NB4 (cell line): ENCODE measurements around the gene GLT8D2.

ENCODE experiments used
- DNase-seq: peaks from one replicate; pipeline ENCODE4 v3.0.0; 2010; ENCODE audit warnings: low read depth
- H3K4me3 ChIP-seq: one replicate; pipeline ENCODE4 v1.5.1; 2011; ENCODE audit warnings: mild to moderate bottlenecking, low read depth, low read length, moderate library complexity
- MYC ChIP-seq: IDR thresholded peaks from 2 replicates; pipeline ENCODE4 v1.6.1; 2011; ENCODE audit warnings: low read depth, low read length
- POLR2A ChIP-seq: IDR thresholded peaks from 2 replicates; pipeline ENCODE4 v1.6.1; 2011; ENCODE audit warnings: mild to moderate bottlenecking; ENCODE audit not compliant: insufficient read length; ENCODE audit errors: extremely low read depth
- TF ChIP-seq, protein P1 (sequence below): IDR thresholded peaks from one replicate; pipeline ENCODE4 v1.5.1; 2012; ENCODE audit warnings: low read depth, low read length
- TF ChIP-seq, protein P2 (sequence below): IDR thresholded peaks from 2 replicates; pipeline ENCODE4 v1.6.1; 2011; ENCODE audit warnings: low read depth, low read length

Gene GLT8D2

DNA sequence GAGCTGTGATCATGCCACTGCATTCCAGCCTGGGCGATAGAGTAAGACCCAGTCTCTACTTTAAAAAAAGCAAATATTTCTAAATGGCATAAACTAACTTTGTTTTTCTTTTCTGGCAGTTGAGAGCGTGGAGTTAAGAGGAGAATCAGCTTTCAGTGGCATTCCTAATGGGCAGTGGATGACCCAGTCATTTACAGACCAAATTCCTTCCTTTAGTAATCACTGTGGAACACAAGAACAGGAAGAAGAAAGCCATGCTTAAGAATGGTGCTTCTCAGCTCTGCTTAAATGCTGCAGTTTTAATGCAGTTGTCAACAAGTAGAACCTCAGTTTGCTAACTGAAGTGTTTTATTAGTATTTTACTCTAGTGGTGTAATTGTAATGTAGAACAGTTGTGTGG lies 63.2 kb downstream of the GLT8D2 start:
- TF ChIP-seq, protein P1, sequence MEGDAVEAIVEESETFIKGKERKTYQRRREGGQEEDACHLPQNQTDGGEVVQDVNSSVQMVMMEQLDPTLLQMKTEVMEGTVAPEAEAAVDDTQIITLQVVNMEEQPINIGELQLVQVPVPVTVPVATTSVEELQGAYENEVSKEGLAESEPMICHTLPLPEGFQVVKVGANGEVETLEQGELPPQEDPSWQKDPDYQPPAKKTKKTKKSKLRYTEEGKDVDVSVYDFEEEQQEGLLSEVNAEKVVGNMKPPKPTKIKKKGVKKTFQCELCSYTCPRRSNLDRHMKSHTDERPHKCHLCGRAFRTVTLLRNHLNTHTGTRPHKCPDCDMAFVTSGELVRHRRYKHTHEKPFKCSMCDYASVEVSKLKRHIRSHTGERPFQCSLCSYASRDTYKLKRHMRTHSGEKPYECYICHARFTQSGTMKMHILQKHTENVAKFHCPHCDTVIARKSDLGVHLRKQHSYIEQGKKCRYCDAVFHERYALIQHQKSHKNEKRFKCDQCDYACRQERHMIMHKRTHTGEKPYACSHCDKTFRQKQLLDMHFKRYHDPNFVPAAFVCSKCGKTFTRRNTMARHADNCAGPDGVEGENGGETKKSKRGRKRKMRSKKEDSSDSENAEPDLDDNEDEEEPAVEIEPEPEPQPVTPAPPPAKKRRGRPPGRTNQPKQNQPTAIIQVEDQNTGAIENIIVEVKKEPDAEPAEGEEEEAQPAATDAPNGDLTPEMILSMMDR = no peak
- TF ChIP-seq POLR2A (no peak), MYC (no peak)
- TF ChIP-seq, protein P2, sequence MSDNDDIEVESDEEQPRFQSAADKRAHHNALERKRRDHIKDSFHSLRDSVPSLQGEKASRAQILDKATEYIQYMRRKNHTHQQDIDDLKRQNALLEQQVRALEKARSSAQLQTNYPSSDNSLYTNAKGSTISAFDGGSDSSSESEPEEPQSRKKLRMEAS = no peak
- no peak overlapping the region for H3K4me3 ChIP-seq
- no peak for DNase-seq

DNA sequence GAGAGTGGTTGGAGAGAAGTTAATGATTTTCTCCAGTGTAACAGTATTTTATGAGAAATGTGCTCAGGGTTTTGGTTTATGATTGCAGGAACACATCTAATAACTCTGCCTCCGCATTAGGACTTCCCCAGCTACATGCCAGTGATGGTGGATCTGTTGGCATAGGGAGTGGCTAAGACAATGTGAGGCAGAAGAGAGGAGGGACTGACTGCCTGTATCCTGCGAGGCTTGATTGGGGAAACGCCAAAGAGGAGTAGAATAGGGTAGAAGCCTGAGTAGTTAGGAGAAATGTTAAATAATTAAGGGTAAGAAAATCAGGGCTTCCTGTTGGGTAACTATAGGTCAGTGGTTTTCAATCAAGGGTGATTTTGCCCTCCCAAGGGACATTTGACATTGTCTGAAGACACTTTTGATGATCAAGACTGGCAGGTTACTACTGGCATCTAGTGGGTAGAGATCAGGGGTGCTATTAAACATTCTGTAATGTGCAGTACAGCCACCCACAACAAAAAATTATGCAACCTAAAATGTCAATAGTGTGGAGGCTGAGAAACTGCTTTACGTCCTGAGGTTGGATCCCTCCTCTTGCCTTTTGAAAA lies 71.5 kb downstream of the GLT8D2 start:
- H3K4me3 ChIP-seq = no peak overlapping the region
- peak; percentile 51 for DNase-seq
- TF ChIP-seq POLR2A (no peak), MYC (no peak)
- TF ChIP-seq, protein P2 = no peak
- TF ChIP-seq, protein P1 = no peak

DNA sequence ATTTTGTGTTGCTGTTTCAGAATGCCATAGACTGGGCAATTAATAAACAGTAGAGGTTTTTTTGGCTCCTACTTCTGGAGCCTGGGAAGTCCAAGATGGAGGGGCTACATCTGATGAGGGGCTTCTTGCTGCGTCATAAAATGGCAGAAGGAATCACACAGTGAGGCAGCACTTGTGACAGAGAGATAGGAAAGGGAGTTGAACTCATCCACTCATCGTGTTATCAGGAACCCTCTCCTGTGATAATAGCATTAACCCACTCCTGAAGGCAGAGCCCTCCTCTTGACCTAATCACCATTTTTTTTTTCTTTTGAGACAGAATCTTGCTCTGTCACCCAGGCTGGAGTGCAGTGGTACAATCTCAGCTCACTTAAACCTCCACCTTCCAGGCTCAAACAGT lies 74.6 kb downstream of the GLT8D2 start:
- TF ChIP-seq MYC (no peak), POLR2A (no peak)
- TF ChIP-seq, protein P1 = no peak
- TF ChIP-seq, protein P2 = no peak
- DNase-seq = no peak
- H3K4me3 ChIP-seq = no peak overlapping the region

DNA sequence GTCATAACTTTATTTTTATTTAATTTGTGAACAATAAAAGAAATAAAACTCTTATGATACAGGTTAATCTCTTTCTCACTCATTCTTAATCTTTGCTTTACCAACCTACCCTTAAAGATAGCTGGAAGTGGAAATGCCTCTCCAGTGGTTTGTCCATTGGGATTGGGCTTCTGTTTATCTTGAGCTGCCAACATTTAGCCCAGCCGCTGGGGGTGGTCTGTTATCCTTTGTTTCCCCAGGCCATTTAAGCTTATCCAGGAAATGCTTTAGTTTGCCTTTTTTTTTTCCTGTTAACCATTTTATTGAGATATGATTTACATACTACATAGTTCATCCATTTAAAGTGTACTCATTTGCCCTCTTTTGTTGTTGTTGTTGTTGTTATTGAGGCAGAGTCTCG lies 76.1 kb downstream of the GLT8D2 start:
- TF ChIP-seq, protein P1 = no peak
- TF ChIP-seq MYC = no peak
- TF ChIP-seq, protein P2 = no peak
- no peak overlapping the region for H3K4me3 ChIP-seq
- DNase-seq = no peak

DNA sequence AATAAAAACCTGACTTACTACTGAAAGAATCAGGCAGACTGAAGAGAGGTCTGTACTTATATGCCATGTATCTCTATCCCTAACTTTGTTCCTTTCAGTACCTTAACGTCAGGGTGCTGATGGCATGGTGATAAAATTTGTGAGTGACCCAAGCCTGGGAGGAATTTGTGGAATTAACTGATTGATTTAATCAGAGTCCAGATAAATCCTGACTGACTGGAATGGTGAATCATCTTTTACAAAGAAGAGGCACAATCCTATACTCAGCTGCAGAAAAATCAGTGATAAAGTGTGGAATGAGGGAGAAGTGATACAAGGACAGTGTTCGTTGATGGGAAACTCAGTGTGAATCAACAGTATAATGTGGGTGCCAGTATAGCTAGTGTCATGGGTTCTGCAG lies 80.6 kb downstream of the GLT8D2 start:
- DNase-seq = no peak
- no peak overlapping the region for H3K4me3 ChIP-seq
- no peak for TF ChIP-seq MYC
- TF ChIP-seq, protein P1 = no peak

DNA sequence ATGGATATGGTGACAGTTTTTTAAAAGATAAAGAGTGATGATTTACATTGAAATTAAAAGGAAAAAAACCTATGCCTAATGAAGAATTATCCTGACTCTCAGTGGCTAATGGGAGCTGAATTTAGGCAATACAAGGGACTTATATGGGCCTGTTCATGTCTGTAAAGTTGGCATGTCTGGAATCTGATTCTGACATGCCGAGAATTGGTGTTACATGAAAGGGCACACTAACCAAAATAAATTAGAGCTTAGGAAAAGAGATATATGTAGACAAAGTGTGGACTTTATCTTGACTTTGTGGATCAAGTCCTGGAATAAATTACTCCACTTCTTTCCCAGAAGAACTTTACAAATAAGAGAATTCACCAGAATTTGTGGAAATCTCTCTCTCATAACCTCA lies 83.3 kb downstream of the GLT8D2 start:
- TF ChIP-seq, protein P1 = no peak
- TF ChIP-seq MYC = no peak
- no peak for TF ChIP-seq POLR2A
- TF ChIP-seq, protein P2 = no peak
- peak overlapping the region; percentile 93 for H3K4me3 ChIP-seq
- no peak for DNase-seq
